Right renal pelvis (tissue), 4 donors: ENCODE data around the gene MCRIP1. TPM values are rescaled to one million over a fixed set of nuclear protein-coding genes. Genes with fewer than 3 reads are reported as not detected.

Experiments used
- DNase-seq, 4 donors: peaks; one replicate each; pipeline ENCODE4 v3.0.0-alpha.2; 2013; ENCODE audit warnings: low read depth in 4 of 4, low spot score in 3 of 4, missing footprints in 1 of 4
- polyA plus RNA-seq, 4 donors: library from polyadenylated mRNA; unstranded; fragments of 120-200 nt; gene quantifications; one replicate each; pipeline ENCODE4 v1.2.1, GENCODE V29; 2013; ENCODE audit not compliant: insufficient read length in 4 of 4

MCRIP1 gene
- polyA plus RNA-seq, 4 donors: 75.3 to 135 (median 90.1) TPM

- no peak for DNase-seq
These were observed 9.9 kb downstream of the MCRIP1 start for GRCh38 chr17:81822996-81823819.

- no peak for DNase-seq
These were observed 10.8 kb downstream of the MCRIP1 start for GRCh38 chr17:81822312-81822637.

GRCh38 chr17:81821603-81822311 lies 11.3 kb downstream of the MCRIP1 start:
- DNase-seq: no peak

GRCh38 chr17:81821147-81821546 lies 11.9 kb downstream of the MCRIP1 start:
- DNase-seq: no peak

DNA sequence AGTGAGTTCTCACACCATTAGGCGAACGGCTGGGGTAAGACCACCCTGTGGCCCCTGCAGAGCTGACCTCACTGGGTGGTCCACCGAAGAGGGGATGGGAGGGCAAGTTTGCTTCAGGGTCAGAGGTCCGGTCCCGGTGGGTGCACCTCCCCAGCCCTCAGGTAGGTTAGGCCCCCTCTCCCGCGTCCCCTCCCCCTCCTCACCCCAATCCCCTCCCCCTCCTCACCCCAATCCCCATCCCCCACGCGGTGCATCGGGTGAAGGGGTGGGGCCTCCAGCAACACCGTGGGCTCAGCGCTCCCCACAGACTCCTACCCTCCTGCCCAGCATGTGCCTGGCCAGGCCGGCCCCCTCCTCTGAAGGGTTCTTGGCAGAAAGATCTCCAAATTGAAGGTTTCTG lies 13.4 kb downstream of the MCRIP1 start:
- DNase-seq: no peak

DNA sequence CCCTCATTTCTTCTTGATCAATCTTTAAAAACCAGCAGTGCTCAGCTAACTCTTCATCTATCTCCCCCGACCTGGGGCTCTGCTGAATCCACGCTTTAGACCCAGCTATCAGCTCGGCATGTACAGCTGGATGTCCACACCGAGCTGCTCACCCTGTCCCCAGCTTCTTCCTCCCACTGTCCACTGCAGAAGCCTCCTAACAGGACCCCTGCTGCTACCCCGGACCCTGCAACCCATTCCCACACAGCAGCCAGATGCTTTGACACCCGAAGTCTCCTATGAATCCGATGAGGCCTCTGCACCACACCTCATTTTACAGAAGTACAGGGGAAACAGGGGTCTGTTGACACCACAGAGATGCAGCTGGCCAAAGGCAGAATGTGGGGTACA lies 15.3 kb downstream of the MCRIP1 start:
- no peak for DNase-seq

- DNase-seq: no peak
These were observed 17.5 kb downstream of the MCRIP1 start for GRCh38 chr17:81815646-81815986.

- peak in 3 of 4 donors; percentile 43 to 58 (median 52) for DNase-seq
These were observed 18.1 kb downstream of the MCRIP1 start for GRCh38 chr17:81814748-81815645.

DNA sequence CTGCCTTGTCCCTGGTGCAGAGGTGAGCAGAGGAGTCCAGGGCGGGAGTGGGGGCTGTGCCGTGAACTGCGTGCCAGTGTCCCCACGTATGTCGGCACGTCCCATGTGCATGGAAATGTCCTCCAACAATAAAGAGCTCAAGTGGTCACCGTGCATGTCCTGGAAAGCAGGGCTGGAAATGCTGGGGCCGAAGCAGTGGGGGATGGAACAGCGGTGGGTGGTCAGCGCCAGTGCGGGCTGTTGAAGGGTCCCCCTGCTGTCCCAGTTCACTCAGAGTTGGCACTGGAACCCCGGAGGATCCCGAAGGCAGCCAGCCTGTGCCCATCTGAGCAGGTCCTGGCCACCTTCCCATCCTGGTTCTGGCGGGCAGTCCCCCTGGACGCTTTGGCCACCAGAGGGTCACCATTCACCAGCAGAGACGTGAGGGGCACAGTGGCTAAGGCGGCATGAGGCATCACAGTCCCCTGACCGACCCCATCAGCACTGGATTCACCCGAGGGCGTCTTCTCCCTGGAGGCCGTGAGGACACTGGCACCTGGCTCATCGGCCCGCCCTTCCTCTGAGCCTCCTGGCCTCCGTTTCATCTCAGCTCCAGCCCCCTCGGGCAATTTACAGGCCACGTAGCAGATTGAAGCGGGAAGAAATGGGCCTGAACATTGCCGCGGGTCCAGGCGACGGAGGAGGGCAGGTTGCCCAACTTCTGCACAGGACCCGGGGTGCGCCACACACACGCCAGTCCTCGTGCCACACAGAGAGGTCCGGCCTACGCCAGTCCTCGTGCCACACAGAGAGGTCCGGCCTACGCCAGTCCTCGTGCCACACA lies 19.0 kb downstream of the MCRIP1 start:
- no peak for DNase-seq

DNA sequence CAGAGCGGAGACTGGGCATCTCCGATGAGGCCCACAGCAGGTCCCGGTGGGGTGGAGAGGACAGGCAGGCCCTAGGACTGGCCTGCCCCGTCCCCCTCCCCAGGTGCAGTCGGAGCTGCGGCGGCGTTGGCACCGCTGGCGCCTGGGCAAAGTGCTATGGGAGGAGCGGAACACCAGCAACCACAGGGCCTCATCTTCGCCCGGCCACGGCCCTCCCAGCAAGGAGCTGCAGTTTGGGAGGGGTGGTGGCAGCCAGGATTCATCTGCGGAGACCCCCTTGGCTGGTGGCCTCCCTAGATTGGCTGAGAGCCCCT lies 19.8 kb downstream of the MCRIP1 start:
- DNase-seq: no peak

DNA sequence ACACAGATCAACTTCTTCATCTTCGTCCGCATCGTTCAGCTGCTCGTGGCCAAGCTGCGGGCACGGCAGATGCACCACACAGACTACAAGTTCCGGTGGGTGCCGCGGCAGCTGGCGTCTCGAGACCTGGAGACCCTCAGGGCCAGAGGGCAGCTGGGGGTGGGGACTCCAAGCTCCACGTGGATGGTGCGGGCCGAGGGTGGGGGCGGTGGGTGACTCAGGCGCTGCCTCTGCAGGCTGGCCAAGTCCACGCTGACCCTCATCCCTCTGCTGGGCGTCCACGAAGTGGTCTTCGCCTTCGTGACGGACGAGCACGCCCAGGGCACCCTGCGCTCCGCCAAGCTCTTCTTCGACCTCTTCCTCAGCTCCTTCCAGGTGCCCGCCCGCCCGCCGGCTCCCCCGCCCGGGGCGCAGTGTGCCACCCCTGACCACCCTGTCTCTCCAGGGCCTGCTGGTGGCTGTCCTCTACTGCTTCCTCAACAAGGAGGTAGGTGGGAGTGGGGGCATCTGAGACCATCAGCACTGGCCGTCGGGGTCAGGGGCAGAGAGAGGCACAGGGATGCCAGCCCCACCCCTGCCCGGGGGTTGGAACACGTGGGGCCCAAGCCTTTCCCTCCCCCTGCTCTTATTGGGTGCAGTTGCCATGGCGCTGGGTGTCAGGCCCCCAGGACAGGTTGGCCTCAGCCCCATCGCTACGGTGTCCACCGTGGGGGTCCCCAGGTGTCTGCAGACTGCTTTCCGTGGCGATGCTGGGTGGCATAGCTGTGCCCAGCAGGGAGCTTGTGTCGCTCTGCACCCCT lies 20.3 kb downstream of the MCRIP1 start:
- DNase-seq: no peak

- no peak for DNase-seq
These were observed 21.2 kb downstream of the MCRIP1 start for GRCh38 chr17:81811705-81812570.

GRCh38 chr17:81810892-81811704 lies 22.0 kb downstream of the MCRIP1 start:
- no peak for DNase-seq

GRCh38 chr17:81810476-81810875 lies 22.6 kb downstream of the MCRIP1 start:
- no peak for DNase-seq

DNA sequence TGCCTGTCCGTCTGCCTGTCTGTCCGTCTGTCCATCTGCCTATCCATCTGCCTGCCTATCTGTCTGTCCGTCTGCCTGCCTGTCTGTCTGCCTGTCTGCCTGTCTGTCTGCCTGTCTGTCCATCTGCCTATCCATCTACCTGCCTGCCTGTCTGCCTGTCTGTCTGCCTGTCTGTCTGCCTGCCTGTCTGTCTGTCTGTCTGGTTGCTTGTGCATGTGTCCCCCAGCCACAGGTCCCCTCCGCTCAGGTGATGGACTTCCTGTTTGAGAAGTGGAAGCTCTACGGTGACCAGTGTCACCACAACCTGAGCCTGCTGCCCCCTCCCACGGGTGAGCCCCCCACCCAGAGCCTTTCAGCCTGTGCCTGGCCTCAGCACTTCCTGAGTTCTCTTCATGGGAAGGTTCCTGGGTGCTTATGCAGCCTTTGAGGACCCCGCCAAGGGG lies 23.5 kb downstream of the MCRIP1 start:
- DNase-seq: no peak

GRCh38 chr17:81808778-81809555 lies 24.1 kb downstream of the MCRIP1 start:
- DNase-seq: no peak

GRCh38 chr17:81807839-81808238 lies 25.3 kb downstream of the MCRIP1 start:
- DNase-seq: no peak
